AG04450 (cell line): ENCODE measurements around the gene ADGRD2. TPM values are rescaled to one million over a fixed set of nuclear protein-coding genes. Genes with fewer than 3 reads are reported as not detected.

Source experiments
- CTCF ChIA-PET: fragments of 300-600, 350-600 bp; formaldehyde crosslinking; extraction: SDS; loops from one replicate; lab custom pipeline; 2022; ENCODE audit warnings: antibody characterized with exemption, inconsistent platforms; lab: Charles Lee
- POLR2A ChIA-PET: fragments of 350-600 bp; formaldehyde crosslinking; extraction: SDS; loops from one replicate; lab custom pipeline; 2021; ENCODE audit warnings: antibody characterized with exemption, inconsistent platforms; lab: Yijun Ruan, JAX
- DNase-seq: peaks from one replicate; pipeline ENCODE4 v3.0.0-alpha.2; 2011; ENCODE audit warnings: low read depth, low spot score
- H3K27ac ChIP-seq: one replicate; pipeline ENCODE4 v1.5.1; 2012; ENCODE audit warnings: low read depth, low read length, control low read depth
- H3K27me3 ChIP-seq: one replicate; pipeline ENCODE4 v1.6.0; 2012; ENCODE audit warnings: low read length; ENCODE audit not compliant: control insufficient read depth, insufficient read depth
- H3K4me3 ChIP-seq: 2 replicates; pipeline ENCODE4 v1.5.1; 2011; ENCODE audit warnings: mild to moderate bottlenecking, low read depth, low read length, control low read depth
- H3K9me3 ChIP-seq: 2 replicates; pipeline ENCODE4 v1.5.1; 2012; ENCODE audit warnings: low read length; ENCODE audit not compliant: control insufficient read depth, insufficient read depth
- CTCF ChIP-seq: IDR thresholded peaks from 2 replicates; pipeline ENCODE4 v1.5.1; 2011; ENCODE audit warnings: low read depth, low read length, control low read depth, inconsistent platforms
- polyA plus RNA-seq: library from polyadenylated mRNA; depleted of rRNA; stranded (reverse); fragments of >200 nt; gene quantifications from 2 replicates; pipeline ENCODE4 v1.2.3, GENCODE V29; 2011

The ADGRD2 gene
- polyA plus RNA-seq, 1 experiment, result not detected

- CTCF ChIA-PET, result interaction anchor here (1.1 kb wide), 1 partner anchor 19 kb away, joined by 3 read pairs; no protein-coding TSS in a partner anchor
- no peak for DNase-seq
- no peak overlapping the region for H3K27ac ChIP-seq
- TF ChIP-seq CTCF, result no peak
- POLR2A ChIA-PET, result no interaction called here
- H3K4me3 ChIP-seq, result no peak overlapping the region
- H3K9me3 ChIP-seq, result no peaks in the 10 kb centered on the region; the same call in 1 of the 2 replicates
- H3K27me3 ChIP-seq, result peaks cover 43% of the 10 kb centered on the region
Measured at GRCh38 chr9:124518116-124518515, 67.9 kb downstream of the ADGRD2 start.

DNA sequence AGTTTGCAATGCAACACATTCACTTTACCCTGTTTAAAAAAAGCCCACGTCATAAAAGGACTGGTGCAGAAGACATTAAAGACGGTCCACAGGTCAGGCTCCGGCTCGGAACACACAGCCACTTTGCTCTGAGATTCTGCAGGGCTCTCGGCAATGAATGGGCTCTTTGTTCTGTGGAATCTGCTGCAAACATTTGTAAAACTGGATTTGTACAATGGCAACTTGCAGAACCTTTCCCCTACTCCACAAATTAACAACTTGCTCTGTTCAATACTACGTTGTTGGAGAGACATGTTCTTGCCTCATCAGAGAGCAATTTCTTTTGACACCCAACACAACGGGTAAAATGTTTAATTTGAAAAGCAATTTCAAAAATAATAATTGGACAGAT, 70.0 kb downstream of the ADGRD2 start:
- Histone ChIP-seq H3K27me3 (peaks cover 24% of the 10 kb centered on the region), H3K9me3 (no peaks in the 10 kb centered on the region; the same call in 1 of the 2 replicates), H3K27ac (no peak overlapping the region), H3K4me3 (no peak overlapping the region)
- no peak for TF ChIP-seq CTCF
- POLR2A ChIA-PET, result no interaction called here
- CTCF ChIA-PET, result interaction anchor here (1.0 kb wide), 1 partner anchor 17 kb away, joined by 7 read pairs; no protein-coding TSS in a partner anchor
- no peak for DNase-seq

DNA sequence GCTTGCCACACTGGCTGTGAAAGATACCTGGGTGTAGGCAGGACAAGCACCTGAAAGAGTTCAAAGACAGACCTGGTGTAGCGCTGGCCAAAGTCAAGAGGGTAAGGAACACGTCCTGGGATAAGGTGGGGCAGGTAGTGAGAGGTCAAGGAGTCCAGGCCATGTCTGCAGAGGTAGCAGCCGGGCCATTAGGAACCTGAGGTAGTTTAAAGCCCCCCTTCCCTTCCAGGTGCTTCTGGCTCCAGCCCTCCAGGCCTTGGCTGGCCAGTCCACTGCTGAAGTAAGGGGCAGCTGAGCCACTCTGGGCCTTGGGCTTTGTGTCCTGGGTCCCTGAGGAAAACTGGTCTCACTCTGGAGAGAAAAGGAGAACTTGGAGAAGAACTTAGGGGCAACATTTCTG, 70.9 kb downstream of the ADGRD2 start:
- no peaks in the 10 kb centered on the region; the same call in 1 of the 2 replicates for H3K9me3 ChIP-seq
- DNase-seq, result no peak
- TF ChIP-seq CTCF, result no peak
- peaks cover 20% of the 10 kb centered on the region for H3K27me3 ChIP-seq
- ChIA-PET POLR2A (no interaction called here), CTCF (no interaction called here)
- H3K4me3 ChIP-seq, result no peak overlapping the region
- no peak overlapping the region for H3K27ac ChIP-seq

DNA sequence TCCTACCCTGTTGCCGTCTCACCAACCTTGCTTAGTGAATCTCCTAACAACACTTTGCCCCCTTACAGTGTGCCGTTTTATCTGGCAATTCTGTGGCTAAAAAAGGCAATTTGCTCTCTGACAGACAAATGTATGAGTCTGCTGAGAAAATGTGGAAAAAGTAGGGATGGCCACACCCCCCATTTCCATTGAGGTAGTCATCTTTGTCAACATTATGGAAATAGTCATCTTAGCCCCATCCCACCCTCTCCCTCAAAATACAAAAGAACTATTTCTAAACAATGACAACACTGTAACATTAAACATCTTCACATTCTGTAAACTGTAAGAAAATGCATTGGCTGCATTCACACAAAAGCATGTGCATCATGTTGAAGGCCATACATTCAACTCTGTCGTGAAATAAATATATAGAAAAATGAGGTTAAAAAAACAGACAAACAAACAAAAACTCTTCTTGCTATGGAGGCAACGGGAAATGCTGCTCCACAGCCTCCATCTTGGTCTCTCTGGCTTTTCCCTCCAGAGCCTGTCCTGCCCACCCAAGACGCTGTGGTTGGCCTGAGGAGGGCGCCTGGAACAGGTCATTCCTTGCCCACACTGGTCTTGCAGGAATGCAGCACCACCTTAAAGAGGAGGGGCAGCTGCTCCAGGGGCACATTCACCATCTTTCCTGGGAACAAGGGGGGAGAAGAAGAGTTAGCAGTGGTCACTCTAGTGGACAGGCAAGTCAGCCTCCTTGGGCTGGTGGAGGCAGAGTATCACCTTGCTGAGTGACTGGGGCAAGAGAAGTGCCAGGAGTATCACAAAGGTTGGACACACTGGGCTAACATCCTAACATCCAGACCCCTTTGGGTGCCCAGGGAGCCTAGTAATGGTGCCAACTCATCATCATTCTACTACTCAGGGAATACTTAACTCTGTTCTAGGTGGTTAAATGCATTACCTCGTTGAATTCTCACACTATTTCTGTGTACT, 72.2 kb downstream of the ADGRD2 start:
- TF ChIP-seq CTCF, result no peak
- ChIA-PET CTCF (interaction anchor here (0.7 to 7.1 kb wide), 3 partner anchors 14 to 190 kb away, joined by 3 to 87 read pairs (median 3); no protein-coding TSS in a partner anchor), POLR2A (no interaction called here)
- Histone ChIP-seq H3K4me3 (no peak overlapping the region), H3K27ac (no peak overlapping the region), H3K9me3 (no peaks in the 10 kb centered on the region; the same call in 1 of the 2 replicates), H3K27me3 (peaks cover 11% of the 10 kb centered on the region)
- DNase-seq, result no peak

- ChIA-PET POLR2A (no interaction called here), CTCF (interaction anchor here (7.1 kb wide), 1 partner anchor 11 kb away, joined by 87 read pairs; no protein-coding TSS in a partner anchor)
- DNase-seq, result no peak
- Histone ChIP-seq H3K9me3 (no peaks in the 10 kb centered on the region), H3K27me3 (peaks cover 3% of the 10 kb centered on the region), H3K27ac (no peak overlapping the region), H3K4me3 (no peak overlapping the region)
- no peak for TF ChIP-seq CTCF
Measured at GRCh38 chr9:124526174-124526573, 75.9 kb downstream of the ADGRD2 start.
